ENCODE data around the gene C2.

DNA sequence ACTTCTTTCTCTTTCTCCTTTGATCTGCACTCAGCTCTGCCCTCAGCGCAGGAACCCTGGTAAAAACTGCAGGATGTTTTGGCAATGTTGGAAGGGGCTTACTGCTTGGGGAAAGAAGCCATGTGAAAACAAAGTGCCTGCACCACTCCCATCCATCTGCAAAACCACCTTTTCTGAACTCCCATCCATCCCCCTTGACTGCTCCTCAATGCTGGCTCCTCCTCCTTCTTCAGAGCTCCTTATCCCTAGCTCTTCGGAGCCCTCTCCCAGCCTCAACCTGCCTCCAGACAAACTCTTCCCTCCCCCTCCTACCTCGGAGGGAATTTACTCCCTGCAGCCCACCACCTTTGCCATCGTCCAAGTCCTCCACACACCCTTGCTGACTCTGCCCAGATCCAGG is 21.4 kb upstream of the C2 start:
- no peak for TF ChIP-seq POLR2AphosphoS5 (IDR thresholded peaks at IDR 0.05; ENCODE audit: borderline replicate concordance, low read depth, low read length)
- TF ChIP-seq EZH2 (IDR thresholded peaks at IDR 0.05) = no peak

All from SK-N-MC (cell line).